NCI-H226 (cell line): Measurements from ENCODE around the gene RIPOR3.

ENCODE experiments used
- DNase-seq: peaks from one replicate; pipeline ENCODE4 v3.0.0-alpha.2; 2015

The RIPOR3 gene, protein sequence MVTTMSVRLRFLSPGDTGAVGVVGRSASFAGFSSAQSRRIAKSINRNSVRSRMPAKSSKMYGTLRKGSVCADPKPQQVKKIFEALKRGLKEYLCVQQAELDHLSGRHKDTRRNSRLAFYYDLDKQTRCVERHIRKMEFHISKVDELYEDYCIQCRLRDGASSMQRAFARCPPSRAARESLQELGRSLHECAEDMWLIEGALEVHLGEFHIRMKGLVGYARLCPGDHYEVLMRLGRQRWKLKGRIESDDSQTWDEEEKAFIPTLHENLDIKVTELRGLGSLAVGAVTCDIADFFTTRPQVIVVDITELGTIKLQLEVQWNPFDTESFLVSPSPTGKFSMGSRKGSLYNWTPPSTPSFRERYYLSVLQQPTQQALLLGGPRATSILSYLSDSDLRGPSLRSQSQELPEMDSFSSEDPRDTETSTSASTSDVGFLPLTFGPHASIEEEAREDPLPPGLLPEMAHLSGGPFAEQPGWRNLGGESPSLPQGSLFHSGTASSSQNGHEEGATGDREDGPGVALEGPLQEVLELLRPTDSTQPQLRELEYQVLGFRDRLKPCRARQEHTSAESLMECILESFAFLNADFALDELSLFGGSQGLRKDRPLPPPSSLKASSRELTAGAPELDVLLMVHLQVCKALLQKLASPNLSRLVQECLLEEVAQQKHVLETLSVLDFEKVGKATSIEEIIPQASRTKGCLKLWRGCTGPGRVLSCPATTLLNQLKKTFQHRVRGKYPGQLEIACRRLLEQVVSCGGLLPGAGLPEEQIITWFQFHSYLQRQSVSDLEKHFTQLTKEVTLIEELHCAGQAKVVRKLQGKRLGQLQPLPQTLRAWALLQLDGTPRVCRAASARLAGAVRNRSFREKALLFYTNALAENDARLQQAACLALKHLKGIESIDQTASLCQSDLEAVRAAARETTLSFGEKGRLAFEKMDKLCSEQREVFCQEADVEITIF

DNA sequence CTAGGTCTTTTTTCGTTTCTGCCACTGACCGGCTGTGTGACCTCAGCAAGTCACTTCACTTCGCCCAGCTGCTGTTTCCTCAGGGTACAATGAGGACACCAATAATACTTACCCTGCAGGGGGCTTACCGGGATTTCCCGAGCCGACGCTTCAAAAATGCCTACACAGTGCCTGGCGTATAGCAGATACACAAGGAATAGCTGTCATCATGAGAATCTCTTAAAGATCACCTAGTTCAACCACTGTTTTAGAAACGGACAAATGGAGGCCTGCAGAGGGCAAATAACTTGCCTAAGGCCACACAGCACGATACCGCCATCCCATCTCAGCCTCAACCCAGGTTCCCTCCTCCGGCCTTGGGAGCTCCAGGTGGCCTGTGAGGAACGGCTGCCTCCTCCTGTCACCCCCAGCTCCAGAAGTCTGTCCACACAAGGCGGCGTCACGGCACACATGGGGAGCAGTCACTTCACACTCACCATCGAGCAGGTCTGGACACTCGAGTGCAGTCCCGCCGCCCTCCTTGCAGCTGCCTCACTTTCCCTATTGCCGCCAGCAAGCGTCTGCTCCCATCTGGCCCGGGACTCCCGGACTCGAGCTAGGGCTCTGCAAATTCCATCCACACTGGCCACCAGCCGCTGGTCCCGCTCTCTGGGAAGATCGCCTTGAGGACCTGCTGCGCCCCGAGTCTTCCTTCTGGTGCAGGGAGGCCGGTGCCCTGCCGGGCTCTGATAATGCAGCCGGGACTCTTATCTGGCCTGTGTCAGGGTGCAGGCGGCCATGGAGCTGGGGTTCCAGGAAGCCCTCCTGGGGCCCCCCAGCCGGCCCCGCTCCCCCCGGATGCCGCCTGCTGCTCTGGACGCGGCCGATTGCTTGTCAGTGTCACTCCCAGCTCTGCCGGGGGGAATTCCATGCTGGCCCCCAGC, at the start of gene RIPOR3:
Gene RIPOR3 (minus strand): TSS at position 893 of the 923 bp plus-strand sequence. CDS start 414 bp downstream, at position 479.
- no peak for DNase-seq

DNA sequence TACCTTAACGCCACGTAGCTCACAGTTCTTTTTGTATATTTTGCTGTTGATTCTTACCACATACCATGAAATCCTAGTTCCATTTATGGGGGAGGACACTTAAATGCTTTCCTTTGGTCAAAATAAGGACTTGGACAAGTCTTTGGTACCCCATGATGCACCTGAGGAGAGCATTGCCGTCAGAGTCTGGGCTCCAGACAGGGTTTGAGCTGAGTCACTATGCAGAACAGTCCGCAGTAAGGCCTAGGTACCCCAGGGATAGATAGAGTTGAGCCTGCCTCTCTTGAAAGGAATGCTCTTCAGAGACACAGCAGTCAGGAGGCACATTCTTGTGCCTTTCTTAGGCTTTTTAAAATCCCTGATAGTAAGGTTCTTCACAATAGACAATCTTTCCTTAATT, 46.0 kb upstream of the RIPOR3 start:
- peak; percentile 68 for DNase-seq

DNA sequence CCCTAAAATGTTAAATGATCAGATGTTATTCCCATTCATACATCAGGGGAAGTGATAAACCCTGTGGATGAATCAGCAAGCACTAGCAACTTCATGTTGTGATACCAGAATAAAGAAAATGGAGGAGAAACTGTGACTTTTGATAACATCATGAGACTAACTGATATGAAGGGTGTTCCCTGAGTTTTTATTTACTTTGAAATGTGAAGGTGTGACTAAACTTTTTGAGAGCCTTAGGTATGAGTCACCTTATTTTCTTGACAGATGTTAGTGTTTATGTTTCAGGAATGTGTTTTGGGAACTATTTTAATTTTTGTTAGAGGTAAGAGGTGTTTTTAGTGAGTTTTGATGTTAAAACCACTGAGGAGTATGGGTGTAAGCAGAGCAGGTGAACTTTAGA, 44.5 kb upstream of the RIPOR3 start:
- DNase-seq: peak; percentile 47

DNA sequence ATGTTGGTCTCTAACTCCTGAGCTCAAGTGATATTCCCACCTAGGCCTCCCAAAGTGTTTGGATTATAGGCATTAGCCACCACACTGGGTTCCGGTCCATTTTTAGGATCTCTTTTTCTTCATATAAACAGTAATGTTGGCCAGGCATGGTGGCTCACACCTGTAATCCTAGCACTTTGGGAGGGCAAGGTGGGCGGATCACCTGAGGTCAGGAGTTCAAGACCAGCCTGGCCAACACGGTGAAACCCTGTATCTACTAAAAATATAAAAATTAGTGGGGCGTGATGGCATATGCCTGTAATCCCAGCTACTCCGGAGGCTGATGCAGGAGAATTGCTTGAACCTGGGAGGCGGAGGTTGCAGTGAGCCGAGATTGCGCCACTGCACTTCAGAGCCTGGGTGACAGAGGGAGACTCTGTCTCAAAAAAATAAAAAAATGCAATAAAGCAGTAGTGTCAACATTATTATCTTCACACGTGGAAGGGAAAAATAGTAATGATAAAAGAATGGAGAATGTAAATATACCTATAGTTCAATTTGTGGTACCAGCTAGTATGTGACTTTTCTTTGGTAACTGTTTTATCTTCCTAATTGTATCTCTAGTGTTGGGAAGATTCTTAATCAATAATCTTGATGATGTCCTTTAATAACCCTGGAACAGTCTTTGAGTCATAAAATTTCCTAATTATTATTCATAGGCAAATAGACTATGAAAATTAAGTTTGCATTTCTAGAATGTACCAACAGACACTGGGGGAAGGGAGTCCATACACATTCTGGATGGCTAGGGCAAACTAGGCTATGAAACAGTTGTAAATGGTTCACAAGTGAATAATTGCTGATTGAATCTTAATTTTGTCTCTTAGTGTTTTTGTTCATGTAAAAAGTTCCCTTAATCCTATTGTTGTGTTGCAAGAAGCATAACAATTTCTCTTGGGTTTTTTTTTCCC, 43.7 kb upstream of the RIPOR3 start:
- DNase-seq: no peak

DNA sequence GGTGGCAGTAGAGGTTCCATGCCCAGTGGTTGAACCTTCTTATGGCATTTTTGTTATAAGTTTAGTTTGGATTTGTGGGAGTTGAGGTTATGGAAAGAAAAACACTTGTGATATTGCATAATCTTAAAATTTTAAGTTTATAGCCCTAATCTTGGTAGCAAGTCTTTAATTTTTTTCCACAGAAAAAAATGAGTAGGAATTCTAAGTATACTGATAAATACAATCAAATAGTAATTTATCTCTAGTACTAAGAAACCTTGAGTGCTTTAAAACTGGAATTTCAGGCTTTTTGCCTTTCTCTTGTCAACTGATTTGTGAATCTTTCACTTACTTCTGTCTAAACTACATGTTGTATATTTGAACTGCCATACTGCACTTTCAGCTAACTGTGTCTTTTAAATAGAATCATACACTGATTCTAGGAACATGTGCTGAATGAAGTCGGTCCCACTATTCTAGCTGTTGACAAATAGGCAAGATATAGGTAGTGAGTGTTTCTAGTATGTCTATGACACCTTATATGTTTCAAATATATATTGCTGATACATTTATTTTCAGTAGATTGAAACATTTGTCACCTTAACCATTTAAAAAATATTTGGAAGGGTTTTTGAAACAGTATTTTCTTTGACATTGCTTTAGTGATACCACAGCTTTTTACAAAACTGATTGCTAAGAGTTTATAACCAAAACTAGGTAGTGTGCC, 42.5 kb upstream of the RIPOR3 start:
- no peak for DNase-seq

DNA sequence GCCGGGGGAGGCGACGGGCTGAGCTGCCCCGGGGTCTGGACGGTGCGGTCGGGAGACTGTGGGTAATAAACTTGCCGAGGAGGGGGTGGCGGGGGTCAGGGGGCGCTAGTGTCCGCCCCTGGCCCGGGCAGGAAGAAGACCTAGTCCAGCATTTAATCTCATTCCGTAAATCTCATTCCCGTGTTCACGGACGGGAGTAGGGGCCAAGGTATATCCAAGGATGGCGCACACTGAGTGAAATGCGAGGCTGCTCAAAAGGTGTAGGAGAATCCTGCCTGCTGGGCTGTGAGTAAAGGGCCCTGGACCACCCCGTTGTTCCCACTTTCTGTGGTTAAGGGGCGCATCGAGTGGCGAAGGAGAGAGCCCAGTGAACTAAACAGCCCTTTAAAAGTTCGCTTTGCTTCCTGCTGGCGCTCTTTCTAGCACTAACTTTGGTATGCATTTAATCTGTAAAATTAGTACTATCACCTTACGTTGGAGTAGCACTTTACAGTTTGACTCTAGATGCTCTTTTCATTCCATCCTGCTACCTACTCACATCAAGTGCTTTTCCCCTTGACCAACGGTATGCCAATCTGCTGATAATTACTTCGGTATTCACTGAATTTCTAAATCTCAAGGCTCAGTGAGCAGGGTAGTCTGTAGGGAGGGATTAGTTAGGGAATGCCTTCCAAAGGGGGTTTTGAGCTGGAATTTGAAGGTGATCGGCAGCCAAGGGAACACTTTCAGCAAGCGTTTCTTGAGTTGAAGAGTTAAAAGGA, 40.8 kb upstream of the RIPOR3 start:
- DNase-seq: no peak

DNA sequence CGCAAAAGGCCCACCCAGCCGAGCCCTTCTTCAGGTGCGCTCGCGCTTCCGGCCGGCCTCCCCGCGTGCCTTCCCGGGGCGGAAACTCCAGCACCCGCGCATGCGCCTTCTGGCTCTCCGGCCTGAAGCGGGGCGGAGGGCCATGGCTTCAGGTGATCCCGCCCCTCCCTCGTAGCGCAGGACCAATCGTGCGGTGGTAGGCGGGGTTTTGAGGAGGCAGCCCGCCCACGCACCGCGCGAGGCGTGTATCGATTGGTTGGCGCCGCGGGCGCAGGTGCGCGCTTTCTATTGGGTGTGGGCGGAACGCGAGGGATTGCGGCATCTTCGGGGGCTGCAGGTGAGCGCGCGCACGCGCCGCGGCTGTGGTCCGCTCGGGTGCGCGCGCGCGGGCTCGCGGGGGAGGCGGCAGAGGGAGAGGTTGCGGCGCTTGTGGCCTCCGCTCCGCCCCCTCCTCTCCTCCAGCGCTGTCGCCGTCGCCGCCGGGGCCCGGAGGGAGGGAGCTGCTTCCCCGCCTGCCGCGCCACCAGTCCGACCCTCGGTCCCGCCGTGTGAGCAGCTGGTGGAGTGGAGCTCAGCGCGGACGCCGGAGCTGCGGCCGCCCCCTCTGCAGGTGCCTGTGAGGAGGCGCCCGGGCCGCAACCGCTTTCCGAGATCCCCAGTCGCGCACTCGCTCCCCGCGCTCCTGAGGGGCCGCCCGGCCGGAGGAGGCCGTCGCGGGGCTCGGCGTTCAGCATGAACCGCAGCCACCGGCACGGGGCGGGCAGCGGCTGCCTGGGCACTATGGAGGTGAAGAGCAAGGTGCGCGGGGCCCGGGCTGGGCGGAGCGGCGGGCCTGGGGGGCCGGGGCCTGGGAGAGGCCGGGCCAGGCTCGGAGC, 40.0 kb upstream of the RIPOR3 start, which contains the start of gene PARD6B:
Gene PARD6B (plus strand): TSS at position 526 of the 875 bp plus-strand sequence. CDS start 207 bp downstream, at position 733.
- DNase-seq: peak; percentile 97

DNA sequence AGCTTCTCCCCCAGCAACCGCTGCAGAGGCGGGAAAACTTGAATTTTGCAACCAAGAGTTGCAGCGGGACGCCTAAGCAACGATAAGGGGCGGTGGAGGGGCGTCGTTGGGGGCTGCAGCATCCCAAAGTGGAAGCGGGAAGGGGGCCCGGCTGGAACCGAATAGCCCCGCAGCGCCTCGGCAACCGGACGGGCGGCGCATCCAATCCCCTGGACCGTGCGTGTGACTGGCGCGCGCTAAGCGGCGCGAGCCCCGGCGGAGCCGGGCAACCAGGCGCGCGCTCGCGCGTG, 39.4 kb upstream of the RIPOR3 start:
- peak; percentile 20 for DNase-seq

DNA sequence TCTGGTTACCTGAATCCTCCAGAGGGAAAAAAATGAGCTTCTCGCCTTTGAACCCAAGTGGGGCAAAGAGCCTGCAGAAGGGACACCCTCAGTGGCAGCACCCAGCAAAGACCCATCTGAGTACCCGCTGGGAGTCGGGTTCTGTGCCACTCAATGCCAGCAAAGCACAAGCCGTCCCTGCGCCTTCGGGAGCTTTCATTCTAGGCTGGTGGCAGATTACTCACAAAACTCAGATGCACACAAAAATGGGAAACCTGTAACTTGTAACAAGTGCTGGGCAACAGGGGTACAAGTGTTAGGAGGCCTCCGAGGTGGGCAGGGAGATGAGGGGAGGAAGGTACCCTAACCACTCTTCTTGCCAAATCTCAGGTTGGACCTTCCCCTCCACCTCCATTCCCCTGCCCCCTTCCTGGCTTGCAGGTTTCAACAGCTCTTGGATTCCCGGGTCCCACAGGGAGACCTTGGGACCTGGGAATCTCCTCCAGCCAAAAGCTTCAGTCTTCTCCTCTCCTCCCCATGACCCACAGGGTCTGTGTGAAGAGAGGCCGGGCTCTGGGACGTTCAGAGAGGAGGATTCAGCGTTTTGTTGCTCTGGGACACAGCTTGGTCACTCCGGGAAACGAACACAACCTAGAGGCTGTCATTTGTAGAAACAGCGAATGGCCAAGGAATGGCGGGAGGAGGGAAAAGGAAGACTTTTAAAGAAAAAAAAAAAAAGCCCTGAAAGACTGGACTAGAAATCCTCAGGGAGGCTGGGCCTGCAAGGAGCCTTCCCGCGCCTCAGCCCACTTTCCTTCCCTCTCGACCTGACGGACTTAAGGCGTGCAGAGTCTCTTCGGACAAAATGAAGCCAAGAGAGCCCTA, 38.8 kb upstream of the RIPOR3 start:
- DNase-seq: no peak

DNA sequence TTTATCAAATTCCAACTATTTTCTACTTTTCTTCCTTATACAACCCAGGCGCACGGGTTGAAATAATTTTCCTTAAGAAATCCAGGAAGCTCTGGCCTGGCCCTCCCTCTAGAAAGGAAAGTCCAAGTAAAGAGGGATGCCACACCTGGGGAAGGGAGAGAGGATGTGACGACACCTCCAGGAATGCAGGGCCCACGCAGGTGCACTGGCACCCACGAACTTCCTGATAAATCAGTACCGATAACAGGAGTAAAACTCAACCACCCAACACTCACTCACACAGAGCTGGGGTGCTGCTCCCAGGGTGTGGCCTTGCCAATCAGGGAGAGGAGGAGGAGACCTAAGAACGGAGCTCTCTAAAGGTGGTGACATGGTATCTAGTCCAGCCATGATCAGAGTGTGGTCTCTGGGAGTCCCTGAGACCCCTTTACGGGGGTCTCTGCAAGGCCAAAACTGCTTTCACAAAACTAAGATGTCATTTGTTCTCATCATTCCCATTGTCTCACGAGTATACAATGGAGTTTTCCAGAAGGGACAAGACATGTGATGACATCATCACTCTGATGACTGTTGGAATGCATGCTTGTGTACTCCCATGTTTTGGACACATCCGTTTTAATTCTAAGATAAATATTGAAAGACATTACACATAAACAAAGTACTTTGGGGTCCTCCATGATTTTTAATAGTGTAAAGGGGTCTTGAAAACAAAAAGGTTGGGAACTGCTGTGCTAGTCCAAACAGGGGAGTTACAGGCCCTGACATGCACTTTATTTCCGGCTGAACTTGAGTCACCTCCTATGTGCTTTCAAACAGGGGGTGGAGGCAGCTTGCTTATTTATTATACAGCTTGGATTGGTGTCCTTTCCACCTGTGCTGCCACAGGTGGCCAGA, 37.9 kb upstream of the RIPOR3 start:
- peak; percentile 82 for DNase-seq

DNA sequence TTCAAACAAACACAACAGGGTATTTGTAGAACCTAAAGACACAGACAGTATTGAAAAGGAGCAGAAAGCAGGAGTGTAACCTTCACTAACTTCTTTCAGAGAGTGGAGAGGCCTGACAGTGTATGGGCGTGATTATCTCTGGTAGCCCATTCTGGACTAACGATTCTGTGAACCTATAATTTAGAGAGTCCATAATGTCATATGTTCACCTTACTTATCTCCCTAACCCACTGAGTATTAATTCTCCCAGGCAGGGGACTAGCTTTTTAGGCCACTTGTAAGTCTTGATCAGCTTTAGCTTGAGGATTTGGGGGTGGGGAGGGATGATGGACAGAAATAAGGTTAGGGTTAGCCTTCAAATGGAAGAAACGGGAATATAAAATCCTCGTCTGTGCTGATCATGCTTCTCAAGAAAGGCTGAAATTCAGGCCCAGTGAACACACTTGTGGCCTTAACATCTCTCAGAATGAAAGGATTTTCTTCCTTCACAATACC, 37.2 kb upstream of the RIPOR3 start:
- no peak for DNase-seq

DNA sequence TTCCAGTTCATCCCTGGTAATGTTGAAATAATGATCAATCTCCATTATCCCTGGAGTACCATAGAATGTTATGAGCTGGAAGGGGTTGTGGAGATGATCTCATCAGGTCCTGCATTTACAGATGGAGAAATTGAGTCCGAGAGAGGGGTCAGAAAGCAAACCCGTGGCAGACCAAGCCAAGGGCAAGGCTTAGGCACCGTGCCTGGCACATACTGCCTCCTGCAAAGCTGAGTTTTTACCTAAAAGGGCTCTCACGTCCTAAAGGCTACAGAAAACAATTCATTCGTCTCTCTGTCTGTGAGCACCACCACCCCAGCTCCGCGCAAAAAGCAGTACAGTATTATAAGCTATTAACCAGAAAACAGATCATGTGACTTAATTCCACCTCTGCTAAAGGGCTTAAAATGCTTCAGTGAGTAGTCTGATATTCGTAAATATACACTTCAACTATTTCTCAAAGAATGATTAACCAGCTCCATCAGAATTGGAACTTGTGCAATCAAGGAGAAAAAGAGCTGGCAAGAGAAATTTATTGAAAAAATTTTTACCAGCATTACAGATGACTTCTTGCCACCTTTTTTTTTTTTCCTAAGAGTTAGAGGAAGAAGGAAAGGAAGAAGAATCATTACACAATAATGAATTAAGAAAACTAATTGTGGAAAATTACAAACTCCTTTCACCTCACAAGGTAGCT, 36.6 kb upstream of the RIPOR3 start:
- no peak for DNase-seq

DNA sequence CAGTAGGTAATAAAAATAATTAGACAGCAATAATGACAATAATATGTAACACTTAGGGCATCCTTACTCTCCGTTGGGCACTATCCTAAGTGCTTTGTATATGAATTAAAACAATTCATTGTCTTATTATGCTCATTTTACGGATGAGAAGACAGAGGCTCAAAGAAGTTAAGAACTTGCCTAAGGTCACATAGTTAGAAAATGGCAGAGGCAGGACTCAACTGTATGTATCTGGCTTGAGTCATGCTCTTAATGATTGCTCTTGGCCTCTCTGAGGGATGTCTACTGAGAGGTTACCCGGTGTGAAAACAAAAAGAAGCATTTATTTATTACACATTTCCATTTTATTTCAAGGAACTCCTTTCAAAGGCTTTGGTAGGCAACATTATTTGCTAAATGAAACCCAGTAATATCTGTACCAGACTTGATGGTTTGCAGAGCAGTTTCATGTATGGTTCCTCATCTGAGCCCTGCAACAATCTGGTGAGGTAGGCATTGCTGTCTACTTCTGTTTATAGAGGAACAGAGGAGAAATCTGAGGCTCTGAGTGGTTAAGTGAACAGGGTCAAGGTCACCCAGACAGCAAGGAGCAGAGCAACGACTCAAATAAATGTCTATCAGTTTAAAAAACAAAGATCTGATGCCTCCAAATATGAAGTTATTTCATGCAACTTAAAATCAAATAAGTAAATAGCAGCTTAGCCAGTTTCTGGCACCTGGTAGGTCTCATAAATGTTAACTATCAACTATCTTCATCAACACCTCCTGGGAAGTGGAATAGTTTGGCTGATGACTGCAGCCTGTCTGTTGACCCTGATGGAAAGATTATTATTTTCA, 35.8 kb upstream of the RIPOR3 start:
- DNase-seq: no peak

DNA sequence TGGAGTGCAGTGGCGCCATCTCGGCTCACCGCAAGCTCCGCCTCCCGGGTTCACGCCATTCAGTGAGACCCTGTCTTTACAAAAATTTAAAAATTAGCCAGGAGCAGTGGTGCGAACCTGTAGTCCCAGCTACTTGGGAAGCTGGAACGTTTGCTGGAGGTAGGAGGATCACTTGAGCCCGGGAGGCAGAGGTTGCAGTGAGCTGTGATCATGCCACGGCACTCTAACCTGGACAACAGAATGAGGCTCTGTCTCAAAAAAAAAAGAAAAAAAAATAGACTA, 34.3 kb upstream of the RIPOR3 start:
- no peak for DNase-seq
